ENCODE measurements around the gene CHDH.

CHDH gene

DNA sequence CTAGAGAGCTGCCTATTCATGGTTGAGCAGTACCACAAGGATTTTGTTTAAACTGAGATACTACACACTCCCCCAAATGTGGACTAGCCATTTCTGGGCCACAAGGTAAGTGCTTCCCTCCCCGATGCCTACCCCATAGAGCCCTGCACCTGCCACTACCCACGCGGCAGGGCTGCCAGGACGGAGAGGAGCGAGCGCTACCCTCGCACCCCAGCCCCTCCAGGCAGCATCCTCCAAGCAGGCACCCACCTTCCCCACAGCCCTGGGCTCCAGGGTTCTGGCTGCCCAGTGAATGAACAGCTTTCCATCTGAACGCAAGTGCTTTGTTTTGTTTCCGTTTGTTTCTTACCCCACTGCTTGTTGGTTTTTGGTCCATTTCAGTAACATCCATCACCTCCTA is 59.2 kb downstream of the CHDH start:
- no peak for DNase-seq

DNA sequence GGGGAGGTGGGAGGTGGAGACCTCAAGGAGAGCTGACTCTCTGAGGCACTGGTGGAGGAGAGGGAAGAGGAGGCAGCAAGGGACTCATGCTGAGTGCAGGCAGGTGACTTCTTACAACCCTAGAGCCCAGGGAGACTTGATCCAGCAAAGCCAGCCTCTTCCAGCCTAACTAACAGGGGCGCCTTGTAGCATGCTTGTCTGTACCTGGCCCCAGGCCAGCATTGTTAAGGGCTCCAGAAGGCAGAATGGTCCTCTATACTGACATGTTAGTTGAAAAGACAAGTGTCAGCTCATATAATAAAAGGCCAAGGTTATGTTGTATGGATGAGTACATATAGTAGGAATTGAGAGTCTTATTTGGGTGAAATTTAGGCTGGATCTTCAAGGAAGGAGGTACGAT is 65.4 kb downstream of the CHDH start:
- peak; percentile 19 for DNase-seq

GRCh38 chr3:53780171-53780570 is 66.0 kb downstream of the CHDH start:
- DNase-seq: no peak

DNA sequence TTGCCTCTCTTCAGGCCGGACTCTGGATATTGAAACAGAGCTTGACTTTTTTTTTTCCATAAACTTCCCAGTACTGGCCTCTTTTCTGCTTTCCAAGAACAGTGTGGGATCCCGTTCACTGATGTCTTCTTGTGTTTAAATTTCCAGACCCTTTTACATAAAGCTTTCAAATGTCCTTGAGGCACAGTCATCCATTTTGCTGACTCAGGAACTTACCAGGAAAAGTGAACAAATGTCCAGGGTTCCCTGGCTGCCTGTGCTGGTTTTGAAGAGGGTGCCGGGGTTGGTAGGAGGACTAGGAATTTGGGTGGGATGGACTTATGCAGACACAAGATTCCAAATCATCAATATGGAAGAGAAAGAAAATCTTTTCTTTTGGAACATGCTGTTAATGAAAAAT is 68.1 kb downstream of the CHDH start:
- DNase-seq: no peak

DNA sequence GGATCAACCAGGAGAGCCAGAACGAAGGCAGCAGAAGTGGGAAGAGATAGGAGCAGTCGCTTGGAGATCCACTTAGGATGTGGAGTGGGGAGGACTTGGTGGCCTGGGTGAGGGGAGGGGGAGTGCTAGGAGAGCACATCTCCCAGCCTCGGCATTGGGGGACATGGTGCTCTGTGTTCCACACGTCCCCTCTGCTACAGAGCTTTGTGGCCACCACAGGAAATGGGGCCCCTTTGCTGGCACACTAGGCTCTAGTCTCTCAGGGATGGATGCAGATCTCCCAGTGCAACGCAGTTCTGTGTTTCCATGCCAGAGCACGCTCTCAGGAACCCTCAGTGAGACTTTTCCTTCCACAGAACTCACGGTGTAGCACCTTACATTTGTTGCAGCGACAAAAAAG is 68.8 kb downstream of the CHDH start:
- no peak for DNase-seq

DNA sequence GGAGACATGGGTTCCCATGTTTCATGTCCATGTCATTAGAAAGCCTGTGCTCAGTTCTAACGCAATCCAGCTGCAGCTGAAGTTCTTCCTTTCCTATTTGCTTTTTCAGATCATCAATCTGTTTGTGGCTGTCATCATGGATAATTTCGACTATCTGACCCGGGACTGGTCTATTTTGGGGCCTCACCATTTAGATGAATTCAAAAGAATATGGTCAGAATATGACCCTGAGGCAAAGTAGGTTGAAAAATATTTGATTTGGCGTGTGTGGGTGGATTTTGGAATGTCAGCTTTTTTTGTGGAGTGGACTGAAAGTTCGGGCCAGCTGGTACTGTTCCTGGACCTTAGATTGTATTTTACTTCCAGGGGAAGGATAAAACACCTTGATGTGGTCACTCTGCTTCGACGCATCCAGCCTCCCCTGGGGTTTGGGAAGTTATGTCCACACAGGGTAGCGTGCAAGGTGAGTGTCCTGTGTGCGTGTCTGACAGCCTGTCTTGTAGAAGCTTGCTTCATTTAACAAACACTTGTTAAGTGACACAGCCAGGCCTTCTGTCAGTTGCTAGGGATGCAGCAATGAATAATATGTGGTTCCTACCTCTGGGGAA is 69.6 kb downstream of the CHDH start:
- no peak for DNase-seq

DNA sequence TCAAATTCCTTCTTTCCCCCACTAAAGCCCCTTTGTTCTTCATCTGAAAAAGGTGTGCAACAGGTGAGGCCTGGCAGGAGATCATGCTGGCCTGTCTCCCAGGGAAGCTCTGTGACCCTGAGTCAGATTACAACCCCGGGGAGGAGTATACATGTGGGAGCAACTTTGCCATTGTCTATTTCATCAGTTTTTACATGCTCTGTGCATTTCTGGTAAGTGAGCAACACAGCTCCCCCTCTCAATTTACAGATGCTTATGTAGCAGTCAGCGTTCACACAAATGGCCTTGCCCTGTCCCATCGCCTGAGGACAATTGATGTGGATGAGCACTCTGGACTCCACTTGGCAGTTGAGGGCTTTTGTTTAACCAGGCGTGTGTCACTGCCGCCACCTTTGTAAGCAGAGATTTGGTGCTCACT is 70.4 kb downstream of the CHDH start:
- no peak for DNase-seq

DNA sequence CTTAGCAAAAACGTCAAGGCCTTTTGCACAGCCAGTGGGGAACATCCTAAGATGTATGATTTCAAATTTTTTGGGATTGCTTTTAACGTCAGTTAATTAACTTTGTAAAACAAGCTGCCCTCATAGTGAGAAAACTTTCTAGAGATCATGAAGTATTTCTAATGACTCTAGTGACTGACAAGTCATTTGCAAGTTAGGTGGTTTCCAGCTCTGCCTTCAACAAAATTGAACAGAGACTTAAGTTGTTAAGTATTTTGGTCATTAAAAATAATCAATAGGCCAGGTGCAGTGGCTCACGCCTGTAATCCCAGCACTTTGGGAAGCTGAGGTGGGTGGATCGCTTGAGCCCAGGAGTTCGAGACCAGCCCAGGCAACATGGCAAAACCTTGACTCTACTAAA is 71.2 kb downstream of the CHDH start:
- no peak for DNase-seq

DNA sequence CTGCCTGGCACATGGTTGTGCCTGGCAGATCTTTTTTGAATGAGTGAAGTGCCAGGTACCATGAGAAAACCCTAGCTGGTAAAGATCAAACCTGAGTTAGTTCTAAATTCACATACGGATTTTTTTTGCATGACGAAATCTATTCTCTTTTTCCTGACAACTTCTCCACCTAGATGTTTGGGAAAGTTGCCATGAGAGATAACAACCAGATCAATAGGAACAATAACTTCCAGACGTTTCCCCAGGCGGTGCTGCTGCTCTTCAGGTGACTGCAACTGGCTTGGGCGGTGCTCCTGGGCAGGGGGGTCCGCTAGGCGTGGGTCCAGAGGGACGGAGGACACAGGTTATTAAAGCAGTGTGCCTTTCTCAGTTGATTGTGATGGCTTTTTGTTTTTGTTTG is 71.8 kb downstream of the CHDH start:
- DNase-seq: no peak

DNA sequence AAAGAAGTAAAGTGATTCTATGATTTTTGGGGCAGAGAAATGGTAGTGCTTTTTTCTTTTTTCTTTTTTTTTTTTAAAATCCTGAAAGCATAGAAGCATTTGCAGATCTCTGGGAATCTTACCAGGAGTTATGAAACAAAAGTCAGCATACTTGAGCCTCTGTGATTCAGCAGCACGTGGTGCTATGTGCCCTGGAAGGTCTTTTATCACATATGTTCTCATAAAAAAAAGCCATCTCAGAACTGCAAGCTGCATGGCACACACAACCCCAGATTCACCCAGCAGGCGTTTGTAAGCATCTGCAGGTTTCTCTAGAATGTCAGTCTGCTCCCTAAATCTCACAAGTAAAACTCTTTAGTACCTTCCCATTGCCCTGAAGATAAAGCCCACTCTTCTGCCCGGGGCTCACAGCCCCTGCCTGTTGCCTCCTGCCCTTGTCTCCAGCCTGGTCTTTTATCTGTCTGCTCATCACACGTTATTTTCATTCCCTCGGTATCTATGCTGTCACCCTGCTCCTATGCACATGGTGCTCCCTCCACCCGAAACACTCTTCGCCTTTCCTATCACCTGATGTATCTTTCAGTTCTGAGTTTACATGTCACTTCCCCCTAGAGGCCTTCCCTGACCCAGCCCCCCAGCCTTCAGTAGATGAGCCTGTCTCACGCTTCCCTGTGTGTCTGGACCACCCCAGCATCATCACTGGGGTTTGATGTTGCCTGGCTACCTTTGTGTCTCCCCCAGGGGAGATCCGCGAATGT is 72.4 kb downstream of the CHDH start:
- no peak for DNase-seq

GRCh38 chr3:53773021-53773436 is 73.2 kb downstream of the CHDH start:
- no peak for DNase-seq

DNA sequence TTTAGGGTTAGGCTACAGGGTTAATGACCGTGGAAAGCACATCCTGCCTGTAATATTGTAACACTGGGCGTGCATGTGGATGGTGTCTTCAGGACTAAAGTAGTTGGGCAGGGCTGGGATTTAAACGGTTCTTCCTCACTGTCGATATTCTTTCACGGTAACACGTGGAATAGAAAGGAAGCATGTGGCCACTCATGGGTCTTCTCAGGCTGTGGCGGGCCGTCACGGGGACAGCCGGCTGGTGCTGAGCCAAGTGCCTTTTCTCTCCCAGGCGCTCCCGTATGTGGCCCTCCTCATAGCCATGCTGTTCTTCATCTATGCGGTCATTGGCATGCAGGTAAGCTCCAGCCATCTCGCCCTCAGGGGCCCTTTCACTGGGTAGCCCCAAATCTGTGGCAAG is 73.7 kb downstream of the CHDH start:
- no peak for DNase-seq

DNA sequence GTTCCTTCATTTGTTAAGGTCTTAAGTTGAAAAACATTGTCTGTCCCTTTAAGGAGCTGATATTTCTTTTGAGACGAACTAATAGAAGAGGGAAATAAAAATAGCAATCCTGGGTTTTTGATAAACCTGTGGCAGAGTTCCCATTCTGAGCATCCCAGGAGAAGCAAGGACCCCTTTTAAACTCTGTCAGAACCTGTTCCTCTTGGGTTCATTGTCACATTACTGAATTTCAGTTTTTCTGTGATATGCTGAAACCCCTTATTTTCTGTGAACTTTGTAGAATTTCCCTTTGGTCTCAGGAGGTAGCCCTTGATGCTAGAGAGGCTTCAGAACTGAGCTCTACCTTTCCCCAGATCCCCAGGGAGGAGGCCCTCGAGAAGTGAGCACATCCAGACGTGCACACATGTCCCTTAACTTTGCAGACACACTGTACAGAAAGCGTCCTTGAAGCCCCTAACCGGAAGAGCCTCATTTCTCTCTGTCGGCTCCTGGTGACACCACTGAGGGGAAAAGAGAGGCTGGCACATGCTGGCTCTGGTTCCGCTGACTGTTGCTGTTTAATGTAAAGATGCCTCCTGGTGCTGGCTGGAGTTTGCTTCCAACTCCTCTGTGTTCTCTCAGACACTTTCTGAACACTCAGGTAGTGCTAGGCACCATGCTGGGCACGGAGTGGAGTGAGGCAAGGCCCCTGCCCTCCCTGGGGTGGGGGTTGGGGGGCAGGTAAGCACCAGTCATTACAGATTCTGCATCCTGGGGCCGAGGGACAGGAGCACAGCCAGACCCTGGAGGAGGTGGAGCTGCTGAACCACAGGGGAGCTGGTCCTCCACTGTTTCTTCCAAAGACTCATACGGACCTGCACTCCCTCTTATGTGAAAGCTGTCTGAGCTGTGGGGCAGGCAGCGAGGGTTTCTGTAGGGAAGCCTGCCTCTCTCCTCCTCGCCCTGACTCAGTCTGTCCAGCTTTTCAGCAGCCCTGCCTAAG is 77.5 kb downstream of the CHDH start:
- DNase-seq: no peak

GRCh38 chr3:53766706-53767105 is 79.5 kb downstream of the CHDH start:
- DNase-seq: no peak

GRCh38 chr3:53765753-53766152 is 80.5 kb downstream of the CHDH start:
- DNase-seq: no peak

GRCh38 chr3:53764026-53764775 is 82.0 kb downstream of the CHDH start:
- DNase-seq: no peak

DNA sequence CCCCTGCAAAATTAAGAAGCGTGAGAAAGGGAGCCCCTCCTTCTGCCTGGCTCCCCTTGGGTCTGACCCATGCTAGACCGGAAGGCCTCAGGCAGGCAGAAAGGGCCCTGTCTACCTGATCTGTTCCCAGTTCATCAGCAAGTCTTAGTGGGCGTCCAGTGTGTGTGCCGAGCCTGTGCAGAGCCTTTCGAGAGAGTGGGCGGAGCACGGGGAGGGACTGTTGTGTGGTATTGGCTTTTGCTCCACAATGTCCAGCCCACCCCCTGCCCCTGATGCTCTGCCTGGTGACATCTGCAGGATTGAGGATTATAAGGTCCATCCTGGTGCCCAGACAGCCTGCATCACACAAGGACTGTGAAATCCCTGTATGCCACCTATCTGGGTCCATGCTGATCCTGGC is 82.9 kb downstream of the CHDH start:
- no peak for DNase-seq
